ENCODE measurements around the gene KDM4C.
"Not testable (repeated sequence)": the region's sequence is repeated elsewhere in the genome, so short reads cannot be mapped to it uniquely, and the experiment has no call there.

The KDM4C gene

GRCh38 chr9:6764950-6765349, 7.2 kb downstream of the KDM4C start:
- DNase-seq = no peak

DNA sequence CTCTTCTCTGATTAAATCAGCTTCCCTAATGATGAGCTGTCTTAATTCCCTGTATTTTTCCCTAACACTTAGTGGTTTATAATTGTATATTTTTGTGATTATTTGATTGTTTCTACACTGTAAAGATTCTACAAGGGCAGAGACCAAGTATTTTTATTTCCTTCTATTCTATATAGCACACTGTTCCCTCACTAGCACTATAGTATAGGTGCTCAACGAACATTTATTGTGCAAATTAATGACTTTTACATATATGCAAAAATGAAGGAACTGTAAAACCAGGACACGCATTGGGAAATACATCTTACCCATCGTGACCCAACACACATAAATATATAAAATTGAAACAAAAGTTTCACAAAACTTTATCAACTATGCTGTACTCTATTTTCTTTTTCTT, 7.6 kb downstream of the KDM4C start:
- DNase-seq = no peak

DNA sequence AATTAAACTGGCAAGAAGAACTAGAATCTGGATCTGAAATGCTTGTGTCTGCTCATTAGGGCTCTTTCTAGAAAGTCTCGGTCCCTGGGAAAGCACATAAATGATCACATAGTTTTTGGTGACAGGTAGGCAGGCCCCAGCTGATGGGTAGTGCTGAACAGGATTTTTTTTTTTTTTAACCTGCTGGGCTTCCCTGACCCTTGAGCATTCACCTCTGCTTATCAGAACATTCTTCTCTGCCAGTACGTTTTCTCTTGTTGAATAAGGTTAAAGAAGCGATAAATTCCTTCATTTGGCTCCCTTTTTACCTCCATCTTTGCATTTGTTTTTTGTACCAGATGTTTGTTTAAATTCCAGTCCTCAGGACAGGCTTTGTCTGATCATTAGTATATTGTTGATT, 8.8 kb downstream of the KDM4C start:
- no peak for DNase-seq

- DNase-seq = not testable (repeated sequence)
These were observed 10.8 kb downstream of the KDM4C start for GRCh38 chr9:6768587-6768986.

DNA sequence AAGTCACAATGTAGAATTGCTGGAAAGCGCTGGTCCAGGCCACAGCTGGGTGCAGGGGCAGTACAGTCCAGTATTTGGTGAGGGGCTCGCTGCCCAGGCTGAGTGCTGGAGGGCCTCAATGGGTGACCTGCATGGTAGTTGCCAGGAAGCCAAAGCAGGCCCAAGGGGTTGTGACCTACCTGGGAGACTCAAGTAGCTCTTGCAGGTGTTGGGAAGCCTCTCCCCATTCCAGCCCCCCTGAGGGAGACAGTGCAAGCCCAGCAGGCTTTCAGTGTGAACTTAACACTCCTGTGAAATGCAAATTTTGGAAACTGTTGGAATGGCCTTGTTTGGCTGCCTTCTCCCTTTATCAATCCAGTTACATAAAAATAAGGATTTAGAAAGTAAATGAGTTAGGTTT, 13.9 kb downstream of the KDM4C start:
- no peak for DNase-seq

GRCh38 chr9:6777213-6777902, 19.6 kb downstream of the KDM4C start:
- DNase-seq = no peak

GRCh38 chr9:6779417-6780241, 21.9 kb downstream of the KDM4C start:
- no peak for DNase-seq

DNA sequence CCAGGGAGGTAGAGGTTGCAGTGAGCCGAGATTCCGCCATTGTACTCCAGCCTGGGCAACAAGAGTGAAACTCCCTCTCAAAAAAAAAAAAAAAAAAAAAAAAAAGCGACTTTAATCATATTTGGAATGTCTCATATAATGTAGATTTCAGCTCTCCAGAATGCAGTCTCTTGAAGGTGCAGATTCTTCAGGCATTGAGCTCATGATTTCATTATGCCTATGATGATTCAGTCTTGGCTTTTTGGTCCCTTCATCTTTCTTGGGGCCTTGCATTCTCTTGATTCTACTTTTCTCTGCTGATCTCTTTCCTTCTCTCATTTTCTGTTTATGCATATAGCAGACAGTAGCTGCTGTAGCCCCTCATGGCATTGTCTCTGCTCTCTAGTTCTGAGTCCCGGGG, 22.9 kb downstream of the KDM4C start:
- no peak for DNase-seq

DNA sequence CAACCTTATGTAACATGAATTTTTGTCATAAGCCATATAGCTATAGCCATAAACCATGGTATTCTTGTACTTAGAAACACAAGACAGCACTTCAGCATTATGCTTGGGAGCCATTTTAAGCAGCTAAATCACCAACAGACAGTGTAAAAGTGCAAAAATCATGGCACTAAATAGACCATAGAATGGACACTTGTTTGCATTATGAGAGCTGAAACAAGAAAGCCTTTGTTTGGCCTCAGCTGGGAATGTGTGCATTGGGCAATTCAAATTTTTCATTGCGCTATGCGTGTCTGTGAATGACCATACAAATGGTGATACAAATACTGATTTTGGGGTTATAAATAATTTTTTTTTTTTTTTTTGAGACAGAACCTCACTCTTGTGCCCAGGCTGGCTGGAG, 23.7 kb downstream of the KDM4C start:
- no peak for DNase-seq

GRCh38 chr9:6782345-6782744, 24.6 kb downstream of the KDM4C start:
- no peak for DNase-seq

GRCh38 chr9:6782981-6783380, 25.2 kb downstream of the KDM4C start:
- no peak for DNase-seq

DNA sequence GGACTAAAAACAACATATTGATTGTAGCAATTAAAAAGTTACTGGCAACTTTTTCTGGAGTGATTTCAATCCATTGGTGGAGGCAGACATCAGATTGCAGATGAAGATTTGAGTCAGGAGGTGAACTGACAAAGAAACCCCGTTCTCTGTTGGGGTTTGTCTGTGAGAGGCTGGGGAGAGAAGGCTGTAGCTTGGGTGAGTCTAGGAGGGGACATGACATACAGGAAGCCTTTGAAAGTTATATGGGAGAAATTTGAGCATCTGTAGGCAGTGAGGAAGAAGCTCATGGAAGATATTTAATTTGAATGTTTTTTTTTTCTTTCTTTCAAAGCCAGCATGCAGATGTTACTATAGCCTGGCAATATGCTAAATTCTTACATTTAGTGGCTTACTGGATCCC, 26.0 kb downstream of the KDM4C start:
- no peak for DNase-seq

GRCh38 chr9:6785682-6786081, 27.9 kb downstream of the KDM4C start:
- no peak for DNase-seq

GRCh38 chr9:6787793-6788161, 30.0 kb downstream of the KDM4C start:
- DNase-seq = no peak

GRCh38 chr9:6788162-6789016, 30.6 kb downstream of the KDM4C start:
- DNase-seq = no peak

- not testable (repeated sequence) for DNase-seq
These were observed 31.2 kb downstream of the KDM4C start for GRCh38 chr9:6789017-6789338.

- no peak for DNase-seq
These were observed 33.1 kb downstream of the KDM4C start for GRCh38 chr9:6790866-6791265.

- DNase-seq = no peak
These were observed 35.4 kb downstream of the KDM4C start for GRCh38 chr9:6793203-6793602.

GRCh38 chr9:6794936-6795335, 37.2 kb downstream of the KDM4C start:
- no peak for DNase-seq

- DNase-seq = no peak
These were observed 45.2 kb downstream of the KDM4C start for GRCh38 chr9:6802926-6803325.

GRCh38 chr9:6805532-6805931, 47.8 kb downstream of the KDM4C start:
- peak; percentile 51 for DNase-seq

- DNase-seq = not testable (repeated sequence)
These were observed 48.5 kb downstream of the KDM4C start for GRCh38 chr9:6806318-6806717.

GRCh38 chr9:6807669-6808068, 49.9 kb downstream of the KDM4C start:
- not testable (repeated sequence) for DNase-seq

GRCh38 chr9:6811436-6811835, 53.7 kb downstream of the KDM4C start:
- DNase-seq = no peak

All from DMS79 treated with DMSO at 0.1 percent for 48 hours (cell line).